HepG2 (cell line): ENCODE results near the gene DAAM1. TPM values are rescaled to one million over a fixed set of nuclear protein-coding genes. Genes with fewer than 3 reads are reported as not detected.

Experiments
- CENPT ChIP-seq: sonication (generic); formaldehyde crosslinking; IDR thresholded peaks from 2 replicates; pipeline ENCODE4 v1.8.0; 2022; ENCODE audit warnings: low read depth, mild to moderate bottlenecking, moderate library complexity, missing genetic modification reagents
- ESRRA ChIP-seq: sonication (generic); formaldehyde crosslinking; IDR thresholded peaks from 2 replicates; pipeline ENCODE4 v1.5.1; 2020; ENCODE audit warnings: mild to moderate bottlenecking, low read depth, missing genetic modification reagents
- GTF3A ChIP-seq: sonication (generic); formaldehyde crosslinking; conservative IDR thresholded peaks from 2 replicates; pipeline ENCODE4 v1.4.0; 2020; ENCODE audit warnings: mild to moderate bottlenecking, missing genetic modification reagents
- HOXD1 ChIP-seq: sonication (generic); formaldehyde crosslinking; IDR thresholded peaks from 2 replicates; pipeline ENCODE4 v1.5.0; 2020; ENCODE audit warnings: missing genetic modification reagents
- MEIS1 ChIP-seq: sonication (generic); formaldehyde crosslinking; IDR thresholded peaks from 2 replicates; pipeline ENCODE4 v1.9.0; 2021; ENCODE audit warnings: mild to moderate bottlenecking, missing genetic modification reagents, moderate library complexity, borderline replicate concordance
- MYC ChIP-seq: sonication (generic); formaldehyde crosslinking; IDR thresholded peaks from 2 replicates; pipeline ENCODE4 v1.9.0; 2021; ENCODE audit warnings: missing genetic modification reagents, borderline replicate concordance
- NCOA2 ChIP-seq: sonication (generic); formaldehyde crosslinking; IDR thresholded peaks from 2 replicates; pipeline ENCODE4 v1.8.0; 2022; ENCODE audit warnings: inconsistent platforms
- NR2C2 ChIP-seq: sonication (generic); formaldehyde crosslinking; IDR thresholded peaks from 2 replicates; pipeline ENCODE4 v1.4.0; 2020; ENCODE audit warnings: missing genetic modification reagents, mild to moderate bottlenecking, moderate library complexity, borderline replicate concordance
- NR2F2 ChIP-seq: IDR thresholded peaks from 2 replicates; pipeline ENCODE4 v1.6.1; 2012; ENCODE audit warnings: low read depth, inconsistent platforms, borderline replicate concordance
- RCOR2 ChIP-seq: IDR thresholded peaks from 2 replicates; pipeline ENCODE4 v1.6.1; 2016; ENCODE audit warnings: missing biosample characterization, missing genetic modification reagents
- RXRB ChIP-seq: IDR thresholded peaks from 2 replicates; pipeline ENCODE4 v1.6.1; 2016; ENCODE audit warnings: borderline replicate concordance, missing genetic modification reagents, missing compliant biosample characterization
- SNAPC2 ChIP-seq: sonication (generic); formaldehyde crosslinking; IDR thresholded peaks from 2 replicates; pipeline ENCODE4 v1.8.1; 2022; ENCODE audit warnings: mild to moderate bottlenecking, missing genetic modification reagents
- SOX13 ChIP-seq, 3 experiments: fragments of 450-650 bp in 1 of 3; sonication (generic) in 1 of 3; formaldehyde crosslinking in 1 of 3; IDR thresholded peaks in 2 of 3; conservative IDR thresholded peaks in 1 of 3; 2 replicates each; pipeline versions ENCODE4 v1.5.0 to v1.6.1; 2016 to 2020; ENCODE audit warnings: antibody characterized with exemption in 1 of 3, mild to moderate bottlenecking in 1 of 3, missing compliant biosample characterization in 1 of 3, missing genetic modification reagents in 1 of 3, moderate library complexity in 1 of 3
- SP5 ChIP-seq: IDR thresholded peaks from 2 replicates; pipeline ENCODE4 v1.6.1; 2016; ENCODE audit warnings: low read depth, borderline replicate concordance
- SRY ChIP-seq: sonication (generic); formaldehyde crosslinking; IDR thresholded peaks from 2 replicates; pipeline ENCODE4 v1.8.0; 2022; ENCODE audit warnings: mild to moderate bottlenecking, missing genetic modification reagents
- SYNCRIP ChIP-seq: fragments of 200-400 bp; formaldehyde crosslinking; IDR thresholded peaks from 2 replicates; pipeline ENCODE4 v1.6.1; 2018; ENCODE audit warnings: mild to moderate bottlenecking, low read depth, low read length; ENCODE audit not compliant: insufficient read depth
- TCF7 ChIP-seq: sonication (generic); IDR thresholded peaks from 2 replicates; pipeline ENCODE4 v1.6.1; 2016; ENCODE audit warnings: antibody characterized with exemption, low read depth
- TEAD3 ChIP-seq: optimal IDR thresholded peaks from 2 replicates; pipeline ENCODE3; 2016; ENCODE audit warnings: borderline replicate concordance
- TFAP4 ChIP-seq: sonication (generic); IDR thresholded peaks from 2 replicates; pipeline ENCODE4 v1.6.1; 2016; ENCODE audit warnings: low read depth, borderline replicate concordance
- TFE3 ChIP-seq: IDR thresholded peaks from 2 replicates; pipeline ENCODE4 v1.6.1; 2016
- ZKSCAN5 ChIP-seq: sonication (generic); formaldehyde crosslinking; IDR thresholded peaks from 2 replicates; pipeline ENCODE4 v1.5.1; 2020; ENCODE audit warnings: mild to moderate bottlenecking, missing genetic modification reagents
- ZMYM4 ChIP-seq: sonication (generic); formaldehyde crosslinking; IDR thresholded peaks from 2 replicates; pipeline ENCODE4 v1.8.1; 2023; ENCODE audit warnings: mild to moderate bottlenecking, missing genetic modification reagents
- ZNF3 ChIP-seq: IDR thresholded peaks from 2 replicates; pipeline ENCODE4 v1.7.0; 2017; ENCODE audit warnings: inconsistent platforms
- ZNF331 ChIP-seq: sonication (generic); formaldehyde crosslinking; IDR thresholded peaks from 2 replicates; pipeline ENCODE4 v1.4.0; 2020; ENCODE audit warnings: missing genetic modification reagents
- ZNF644 ChIP-seq: IDR thresholded peaks from 2 replicates; pipeline ENCODE4 v1.6.1; 2016; ENCODE audit warnings: low read depth
- ZNF772 ChIP-seq: sonication (generic); formaldehyde crosslinking; IDR thresholded peaks from 2 replicates; pipeline ENCODE4 v1.5.0; 2020; ENCODE audit warnings: mild to moderate bottlenecking, missing genetic modification reagents
- ZSCAN9 ChIP-seq: IDR thresholded peaks from 2 replicates; pipeline ENCODE4 v1.6.1; 2016; ENCODE audit warnings: borderline replicate concordance
- polyA plus RNA-seq, 8 experiments: library from polyadenylated mRNA; depleted of rRNA in 3 of 8; stranded (reverse) in 7 of 8; unstranded in 1 of 8; fragments of >200 nt; fragmentation: Illumina TruSeq in 4 of 8; extraction: Trizol in 4 of 8; gene quantifications; 2 replicates each; pipeline versions ENCODE4 v1.2.1 to v1.2.3, GENCODE V29; 2011 to 2016; ENCODE audit warnings: low read depth in 4 of 8, missing spikeins in 1 of 8, mixed read lengths in 1 of 8; ENCODE audit not compliant: insufficient read depth in 1 of 8
- total RNA-seq, 5 experiments: library from RNA; depleted of rRNA; stranded (reverse); fragments of >200 nt; fragmentation: Illumina TruSeq; extraction: Trizol; gene quantifications; 2 replicates each; pipeline ENCODE4 v1.2.3, GENCODE V29; 2016; ENCODE audit warnings: low read depth in 1 of 5
- TF ChIP-seq, protein P1 (sequence below): sonication (generic); formaldehyde crosslinking; IDR thresholded peaks from 2 replicates; pipeline ENCODE4 v1.4.0; 2020; ENCODE audit warnings: missing genetic modification reagents, borderline replicate concordance

Gene DAAM1
- total and polyA plus RNA-seq, 2 of the 13 experiments (the other 11 are each of a cell fraction or from before 2014, with no cell fraction given): 10.9 to 24.5 TPM

DNA sequence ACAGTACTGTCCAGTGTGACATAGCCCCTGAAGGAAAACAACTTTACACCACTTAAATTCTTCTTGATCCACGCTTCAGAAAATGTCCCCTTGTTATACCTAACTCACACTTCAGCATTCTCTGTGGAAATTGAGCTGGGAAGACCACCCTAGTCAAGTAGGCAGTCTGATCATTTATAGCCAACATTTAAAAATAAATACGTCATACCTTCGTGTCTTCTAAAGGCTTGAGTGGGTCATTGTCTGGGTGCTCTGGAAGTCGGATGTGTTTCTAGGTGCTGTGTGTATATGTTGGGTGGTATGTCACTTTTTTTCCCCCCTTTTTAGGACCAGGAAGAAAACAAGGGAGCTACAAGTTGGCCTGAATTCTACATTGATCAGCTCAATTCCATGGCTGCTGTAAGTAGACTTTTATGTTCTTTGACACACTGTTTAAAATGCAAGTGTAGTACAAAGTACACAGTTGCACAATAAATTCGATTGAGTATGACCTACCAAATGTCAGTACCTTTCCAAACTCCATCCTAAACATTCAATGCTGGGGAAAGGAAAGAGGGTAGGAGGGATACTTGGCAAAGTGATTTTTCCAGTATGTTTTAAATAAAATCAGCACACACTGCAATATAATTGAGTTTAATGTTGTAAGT is 126.6 kb downstream of the DAAM1 start (continued):
- peak; percentile 64 for TF ChIP-seq TCF7
- TF ChIP-seq RXRB (CRISPR knock-in tag): peak; percentile 78; the same call in 1 of the 2 replicates
- 0 out of 2 replicates have a peak, but pooled peaks have one; percentile 38 for TF ChIP-seq HOXD1 (CRISPR knock-in tag)
- peak; percentile 96 for TF ChIP-seq ZNF644
- TF ChIP-seq GTF3A (CRISPR knock-in tag): no peak
- TF ChIP-seq NCOA2: peak; percentile 83
- TF ChIP-seq RCOR2 (CRISPR knock-in tag): peak; percentile 85
- TF ChIP-seq SNAPC2 (CRISPR knock-in tag): no peak
- TF ChIP-seq ZNF3 (CRISPR knock-in tag): no peak
- peak; percentile 73; the same call in 1 of the 2 replicates for TF ChIP-seq ZSCAN9 (CRISPR knock-in tag)
- peak; percentile 85 for TF ChIP-seq ZNF331
- peak; percentile 82 for TF ChIP-seq ZMYM4 (CRISPR knock-in tag)
- TF ChIP-seq NR2C2 (CRISPR knock-in tag): peak; percentile 57; the same call in 1 of the 2 replicates
- peak; percentile 9 for TF ChIP-seq TEAD3 (CRISPR knock-in tag)
- no peak for TF ChIP-seq SP5 (CRISPR knock-in tag)
- TF ChIP-seq TFE3 (CRISPR knock-in tag): peak; percentile 34; the same call in 1 of the 2 replicates
- no peak for TF ChIP-seq TFAP4
- peak; percentile 68; the same call in 1 of the 2 replicates for TF ChIP-seq MEIS1 (CRISPR knock-in tag)
- TF ChIP-seq, protein P1, sequence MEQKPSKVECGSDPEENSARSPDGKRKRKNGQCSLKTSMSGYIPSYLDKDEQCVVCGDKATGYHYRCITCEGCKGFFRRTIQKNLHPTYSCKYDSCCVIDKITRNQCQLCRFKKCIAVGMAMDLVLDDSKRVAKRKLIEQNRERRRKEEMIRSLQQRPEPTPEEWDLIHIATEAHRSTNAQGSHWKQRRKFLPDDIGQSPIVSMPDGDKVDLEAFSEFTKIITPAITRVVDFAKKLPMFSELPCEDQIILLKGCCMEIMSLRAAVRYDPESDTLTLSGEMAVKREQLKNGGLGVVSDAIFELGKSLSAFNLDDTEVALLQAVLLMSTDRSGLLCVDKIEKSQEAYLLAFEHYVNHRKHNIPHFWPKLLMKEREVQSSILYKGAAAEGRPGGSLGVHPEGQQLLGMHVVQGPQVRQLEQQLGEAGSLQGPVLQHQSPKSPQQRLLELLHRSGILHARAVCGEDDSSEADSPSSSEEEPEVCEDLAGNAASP (CRISPR knock-in tag): no peak
- TF ChIP-seq NR2F2: peak; percentile 35; the same call in 1 of the 2 replicates
- TF ChIP-seq ZKSCAN5 (CRISPR knock-in tag): no peak
- TF ChIP-seq SOX13 (IDR thresholded peaks at IDR 0.05): no peak
- TF ChIP-seq SOX13 (CRISPR knock-in tag; conservative IDR thresholded peaks at IDR 0.05 in 1 of 2, IDR thresholded peaks at IDR 0.05 in 1 of 2): peak in 1 of 2 experiments; percentile 85; a peak in 2 of 4 replicates
- TF ChIP-seq MYC (CRISPR knock-in tag): no peak
- TF ChIP-seq CENPT (CRISPR knock-in tag): no peak
- peak; percentile 87 for TF ChIP-seq ESRRA (CRISPR knock-in tag)
- no peak for TF ChIP-seq SYNCRIP
- no peak for TF ChIP-seq SRY (CRISPR knock-in tag)
- TF ChIP-seq ZNF772: no peak
